Measurements from ENCODE around the gene LRRC37A3.
A peak's percentile ranks its signal among the peaks of the same experiment; 100 is the strongest.
"Not testable (repeated sequence)": the region's sequence is repeated elsewhere in the genome, so short reads cannot be mapped to it uniquely, and the experiment has no call there.

LRRC37A3 gene

DNA sequence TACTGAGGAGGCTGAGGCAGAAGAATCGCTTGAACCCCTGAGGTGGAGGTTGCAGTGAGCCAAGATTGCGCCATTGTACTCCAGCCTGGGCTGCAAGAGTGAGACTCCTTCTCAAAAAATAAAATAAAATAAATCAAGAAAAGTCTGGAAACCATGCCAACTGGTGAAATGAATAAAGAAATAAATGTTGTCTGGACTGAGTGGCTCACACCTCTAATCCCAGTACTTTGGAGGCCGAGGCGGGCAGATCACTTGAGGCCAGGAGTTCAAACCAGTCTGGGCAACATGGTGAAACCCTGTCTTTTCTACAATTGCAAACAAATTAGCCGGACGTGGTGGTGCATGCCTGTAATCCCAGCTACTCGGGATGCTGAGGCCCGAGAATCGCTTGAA lies 744 bp upstream of the LRRC37A3 start:
- Histone ChIP-seq H3F3A (ENCODE audit: insufficient read depth, low read length) (0 out of 2 replicates have a peak, but pooled peaks cover 5% of the 10 kb centered on the region), H3K9me2 (replicated peaks; ENCODE audit: insufficient read depth, low read length) (no peaks in the 10 kb centered on the region), H3K27ac (ENCODE audit: low read length) (peak overlapping the region; percentile 78; the same call in 1 of the 2 replicates), H3K9ac (ENCODE audit: low read length) (peak overlapping the region; percentile 70; the same call in 1 of the 2 replicates), H3K4me3 (ENCODE audit: low read length) (peak overlapping the region; percentile 67), H4K20me1 (ENCODE audit: insufficient read depth, low read length) (no peaks in the 10 kb centered on the region), H3K4me1 (ENCODE audit: low read length) (no peaks in the 10 kb centered on the region), H3K36me3 (replicated peaks; ENCODE audit: insufficient read depth, low read length) (no peaks in the 10 kb centered on the region), H3K4me2 (ENCODE audit: low read depth, low read length) (peak overlapping the region; percentile 55), H3K79me2 (ENCODE audit: low read length) (no peaks in the 10 kb centered on the region), H3K27me3 (replicated peaks; ENCODE audit: insufficient read depth, low read length) (no peaks in the 10 kb centered on the region), H3K9me3 (replicated peaks; ENCODE audit: insufficient read depth, low read length) (no peaks in the 10 kb centered on the region), H2AFZ (ENCODE audit: low read length) (0 out of 2 replicates have a peak overlapping the region, but pooled peaks have one; percentile 45)
- no peak for TF ChIP-seq EZH2 (optimal IDR thresholded peaks at IDR 0.05; ENCODE audit: low read depth, low read length)
- no peak for TF ChIP-seq CTCF (IDR thresholded peaks at IDR 0.05; ENCODE audit: low read length)
- no peak for TF ChIP-seq EZH2phosphoT487 (IDR thresholded peaks at IDR 0.05; ENCODE audit: low read length)
- no peak for DNase-seq

DNA sequence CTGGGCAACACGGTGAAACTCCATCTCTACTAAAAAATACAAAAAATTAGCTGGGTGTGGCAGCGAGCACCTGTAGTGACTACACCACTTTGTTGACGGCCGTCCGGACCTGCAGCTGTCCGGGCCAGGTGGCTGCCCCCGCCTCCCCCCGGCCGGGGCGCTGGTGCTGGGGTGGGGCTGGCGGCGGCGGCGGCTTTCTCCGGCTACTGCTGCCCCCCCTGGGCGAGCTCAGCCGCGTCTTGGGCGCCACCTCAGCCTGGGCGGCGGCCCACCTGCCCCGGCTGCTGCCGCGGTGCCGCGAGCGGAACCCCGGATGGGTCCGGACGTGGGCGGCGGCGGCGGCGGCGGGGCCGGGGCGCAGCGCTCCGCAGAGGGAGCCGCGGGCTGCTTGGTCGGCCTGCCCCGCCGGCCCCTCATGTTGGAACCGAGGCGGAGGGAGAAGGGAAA lies 413 bp downstream of the LRRC37A3 start:
- H3K36me3 ChIP-seq (replicated peaks; ENCODE audit: insufficient read depth, low read length); H3F3A ChIP-seq (ENCODE audit: insufficient read depth, low read length); H3K79me2 ChIP-seq (ENCODE audit: low read length); H3K9me3 ChIP-seq (replicated peaks; ENCODE audit: insufficient read depth, low read length); H3K9me2 ChIP-seq (replicated peaks; ENCODE audit: insufficient read depth, low read length); H3K4me2 ChIP-seq (ENCODE audit: low read depth, low read length); H3K4me1 ChIP-seq (ENCODE audit: low read length); H4K20me1 ChIP-seq (ENCODE audit: insufficient read depth, low read length); H3K27me3 ChIP-seq (replicated peaks; ENCODE audit: insufficient read depth, low read length); H2AFZ ChIP-seq (ENCODE audit: low read length): not testable (repeated sequence)
- Histone ChIP-seq H3K27ac (ENCODE audit: low read length) (peak overlapping the region; percentile 78; the same call in 1 of the 2 replicates), H3K4me3 (ENCODE audit: low read length) (peak overlapping the region; percentile 67; the same call in 1 of the 2 replicates), H3K9ac (ENCODE audit: low read length) (peak overlapping the region; percentile 70)
- peak; percentile 88 for DNase-seq

DNA sequence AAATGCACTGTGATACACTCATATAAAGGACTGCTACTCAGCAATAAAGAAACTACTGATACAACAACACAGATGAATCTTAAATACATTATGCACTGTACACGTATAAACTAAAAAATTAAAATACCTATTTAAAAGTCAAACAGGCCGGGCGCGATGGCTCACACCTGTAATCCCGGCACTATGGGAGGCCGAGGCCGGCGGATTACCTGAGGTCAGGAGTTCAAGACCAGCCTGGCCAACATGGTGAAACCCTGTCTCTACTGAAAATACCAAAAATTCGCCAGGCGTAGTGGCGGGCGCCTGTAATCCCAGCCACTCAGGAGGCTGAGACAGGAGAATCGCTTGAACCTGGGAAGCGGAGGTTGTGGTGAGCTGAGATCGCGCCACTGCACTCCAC lies 1.7 kb downstream of the LRRC37A3 start:
- not testable (repeated sequence) for H3K4me1 ChIP-seq (ENCODE audit: low read length); H4K20me1 ChIP-seq (ENCODE audit: insufficient read depth, low read length); H3K9ac ChIP-seq (ENCODE audit: low read length); H3K4me3 ChIP-seq (ENCODE audit: low read length); H3K4me2 ChIP-seq (ENCODE audit: low read depth, low read length); H3K9me3 ChIP-seq (replicated peaks; ENCODE audit: insufficient read depth, low read length); H3K36me3 ChIP-seq (replicated peaks; ENCODE audit: insufficient read depth, low read length); DNase-seq; H3K27ac ChIP-seq (ENCODE audit: low read length); H3K79me2 ChIP-seq (ENCODE audit: low read length); H3K9me2 ChIP-seq (replicated peaks; ENCODE audit: insufficient read depth, low read length); H2AFZ ChIP-seq (ENCODE audit: low read length); H3F3A ChIP-seq (ENCODE audit: insufficient read depth, low read length); H3K27me3 ChIP-seq (replicated peaks; ENCODE audit: insufficient read depth, low read length)

DNA sequence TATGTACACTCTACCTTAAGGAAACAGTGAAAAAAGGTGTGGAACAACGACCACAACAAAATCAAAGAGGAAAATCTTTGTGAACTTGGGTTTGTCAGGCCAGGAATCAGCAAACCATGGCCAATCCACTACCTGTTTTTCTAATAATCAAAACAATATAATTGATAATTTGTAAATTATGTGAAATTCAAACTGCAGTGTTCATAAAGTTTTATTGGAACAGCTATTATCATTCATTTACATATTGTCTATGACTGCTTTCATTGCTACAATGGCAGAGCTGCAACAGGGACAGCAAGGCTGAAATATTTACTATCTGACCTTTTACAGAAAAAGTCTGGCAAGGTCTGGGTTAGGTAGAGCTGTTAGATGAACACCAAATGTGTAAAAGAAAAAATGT lies 4.0 kb downstream of the LRRC37A3 start:
- H3K9me2 ChIP-seq (replicated peaks; ENCODE audit: insufficient read depth, low read length); H3K79me2 ChIP-seq (ENCODE audit: low read length); H3K27ac ChIP-seq (ENCODE audit: low read length); H3K4me1 ChIP-seq (ENCODE audit: low read length); DNase-seq; H3K27me3 ChIP-seq (replicated peaks; ENCODE audit: insufficient read depth, low read length); H3K36me3 ChIP-seq (replicated peaks; ENCODE audit: insufficient read depth, low read length); H2AFZ ChIP-seq (ENCODE audit: low read length); H3K9me3 ChIP-seq (replicated peaks; ENCODE audit: insufficient read depth, low read length); H3K4me2 ChIP-seq (ENCODE audit: low read depth, low read length); H3F3A ChIP-seq (ENCODE audit: insufficient read depth, low read length); H4K20me1 ChIP-seq (ENCODE audit: insufficient read depth, low read length); H3K4me3 ChIP-seq (ENCODE audit: low read length); H3K9ac ChIP-seq (ENCODE audit: low read length): not testable (repeated sequence)

GRCh38 chr17:64910191-64910514 lies 9.1 kb downstream of the LRRC37A3 start:
- not testable (repeated sequence) for H3K4me1 ChIP-seq (ENCODE audit: low read length); H2AFZ ChIP-seq (ENCODE audit: low read length); H3F3A ChIP-seq (ENCODE audit: insufficient read depth, low read length); H3K27me3 ChIP-seq (replicated peaks; ENCODE audit: insufficient read depth, low read length); H3K27ac ChIP-seq (ENCODE audit: low read length); H3K79me2 ChIP-seq (ENCODE audit: low read length); H3K9ac ChIP-seq (ENCODE audit: low read length); H3K9me2 ChIP-seq (replicated peaks; ENCODE audit: insufficient read depth, low read length); DNase-seq; H3K9me3 ChIP-seq (replicated peaks; ENCODE audit: insufficient read depth, low read length); H3K4me3 ChIP-seq (ENCODE audit: low read length); H3K36me3 ChIP-seq (replicated peaks; ENCODE audit: insufficient read depth, low read length); H4K20me1 ChIP-seq (ENCODE audit: insufficient read depth, low read length); H3K4me2 ChIP-seq (ENCODE audit: low read depth, low read length)

DNA sequence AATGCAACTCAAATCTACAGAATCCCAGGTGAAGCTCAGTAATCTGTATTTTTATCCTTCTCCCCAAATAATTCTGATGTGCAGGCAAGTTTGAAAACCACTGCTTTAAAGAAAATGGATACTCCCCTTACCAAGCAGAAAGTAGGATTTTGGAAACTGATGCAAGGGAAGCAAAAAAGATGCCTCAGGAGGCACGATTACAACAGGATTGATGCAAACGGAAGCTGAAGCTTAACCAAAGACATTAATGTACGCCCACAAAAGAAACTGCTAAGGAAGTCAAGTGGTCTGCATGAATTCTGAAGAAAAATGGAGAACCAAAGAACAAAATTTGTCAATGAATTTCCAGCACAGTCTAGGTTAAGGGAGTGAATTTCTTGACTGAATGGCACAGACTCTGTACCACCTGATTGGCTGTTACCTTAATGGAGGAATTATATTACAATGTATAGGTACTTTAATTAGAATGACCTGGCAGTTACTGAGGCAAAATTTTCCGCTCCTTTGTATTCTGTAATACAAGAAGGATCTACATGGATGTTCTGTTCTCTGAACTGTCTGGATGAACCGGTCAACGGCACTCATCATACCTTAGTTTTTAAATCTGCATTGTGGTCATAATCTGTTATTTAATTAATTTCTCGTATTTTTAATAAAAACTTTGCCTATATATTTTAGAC lies 9.6 kb downstream of the LRRC37A3 start:
- not testable (repeated sequence) for H3K4me2 ChIP-seq (ENCODE audit: low read depth, low read length); H3K9ac ChIP-seq (ENCODE audit: low read length); DNase-seq; H3K27ac ChIP-seq (ENCODE audit: low read length); H3K36me3 ChIP-seq (replicated peaks; ENCODE audit: insufficient read depth, low read length); H3K4me3 ChIP-seq (ENCODE audit: low read length); H3F3A ChIP-seq (ENCODE audit: insufficient read depth, low read length); H4K20me1 ChIP-seq (ENCODE audit: insufficient read depth, low read length); H2AFZ ChIP-seq (ENCODE audit: low read length); H3K27me3 ChIP-seq (replicated peaks; ENCODE audit: insufficient read depth, low read length); H3K9me3 ChIP-seq (replicated peaks; ENCODE audit: insufficient read depth, low read length); H3K79me2 ChIP-seq (ENCODE audit: low read length); H3K4me1 ChIP-seq (ENCODE audit: low read length); H3K9me2 ChIP-seq (replicated peaks; ENCODE audit: insufficient read depth, low read length)

DNA sequence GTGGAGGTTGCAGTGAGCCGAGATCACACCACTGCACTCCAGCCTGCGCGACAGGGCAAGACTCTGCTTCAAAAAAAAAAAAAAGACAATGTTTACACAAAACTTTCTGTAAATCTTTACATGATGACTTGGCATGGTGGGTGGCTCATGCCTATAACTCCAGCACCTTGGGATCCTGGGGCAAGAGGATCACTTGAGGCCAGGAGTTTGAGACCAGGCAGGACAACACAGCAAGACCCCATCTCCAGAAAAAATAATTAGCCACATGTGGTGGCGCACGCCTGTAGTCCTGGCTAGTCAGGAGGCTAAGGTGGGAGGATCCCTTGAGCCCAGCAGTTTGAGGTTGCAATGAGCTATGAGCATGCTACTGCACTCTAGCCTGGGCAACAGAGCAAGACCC lies 15.2 kb downstream of the LRRC37A3 start:
- not testable (repeated sequence) for H3K4me3 ChIP-seq (ENCODE audit: low read length); H3K79me2 ChIP-seq (ENCODE audit: low read length); H3K27me3 ChIP-seq (replicated peaks; ENCODE audit: insufficient read depth, low read length); H3K9me2 ChIP-seq (replicated peaks; ENCODE audit: insufficient read depth, low read length); H2AFZ ChIP-seq (ENCODE audit: low read length); DNase-seq; H3K4me2 ChIP-seq (ENCODE audit: low read depth, low read length); H3K9me3 ChIP-seq (replicated peaks; ENCODE audit: insufficient read depth, low read length); H3K36me3 ChIP-seq (replicated peaks; ENCODE audit: insufficient read depth, low read length); H3K27ac ChIP-seq (ENCODE audit: low read length); H3F3A ChIP-seq (ENCODE audit: insufficient read depth, low read length); H3K9ac ChIP-seq (ENCODE audit: low read length); H4K20me1 ChIP-seq (ENCODE audit: insufficient read depth, low read length); H3K4me1 ChIP-seq (ENCODE audit: low read length)

Measured in MM.1S (cell line).